ENCODE data around the gene CASQ1. TPM values are rescaled to one million over a fixed set of nuclear protein-coding genes. Genes with fewer than 3 reads are reported as not detected.

Gene CASQ1
- total RNA-seq (2014; rRNA removed; shearing (Covaris generic)), result not detected in 2 replicates

DNA sequence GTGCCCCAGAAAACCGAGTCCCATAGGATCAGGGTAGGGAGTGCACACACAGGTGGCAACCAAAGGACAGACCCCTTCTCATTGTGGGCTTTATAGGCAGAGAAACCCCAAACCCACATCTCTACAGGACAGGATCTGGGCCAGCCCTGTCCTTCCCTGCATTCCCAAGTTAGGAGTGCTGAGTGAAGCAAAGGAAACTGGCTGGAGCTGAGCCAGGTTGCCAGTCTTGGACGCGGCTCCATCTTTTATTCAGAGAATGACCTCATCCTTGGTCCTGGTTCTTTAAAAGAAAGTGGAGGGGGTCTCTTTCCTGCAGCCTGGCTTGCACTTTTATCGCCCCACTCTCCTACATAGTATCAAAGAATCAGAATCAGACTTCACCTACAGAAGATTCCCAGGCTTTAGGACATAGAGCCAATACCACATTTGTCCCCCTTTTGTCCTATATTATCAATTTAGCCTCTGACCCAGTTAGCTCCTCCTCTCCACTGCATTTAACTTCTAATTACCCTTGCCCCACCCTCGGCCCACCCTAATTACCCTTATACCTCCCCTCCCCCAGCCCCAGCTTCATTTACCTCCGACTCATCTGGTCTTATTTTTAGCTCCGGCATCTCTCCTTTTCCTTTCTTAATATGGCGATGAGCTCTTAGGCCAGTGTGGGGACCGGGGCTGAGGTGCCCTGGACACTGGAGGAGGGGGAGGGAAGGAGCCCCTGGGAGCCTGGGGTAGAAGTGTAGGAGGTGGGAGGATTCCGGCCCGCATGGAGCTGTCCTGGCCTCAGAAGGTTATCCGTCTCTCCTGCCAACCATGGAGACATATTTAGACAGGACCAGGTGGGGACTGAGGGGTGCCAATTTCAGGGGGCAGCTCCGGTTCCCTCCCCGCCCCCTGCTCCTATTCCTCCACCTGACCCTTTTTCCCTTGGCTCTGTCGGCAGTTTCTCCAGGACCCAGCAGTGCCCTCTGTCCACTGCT lies at the start of gene CASQ1:
Gene CASQ1 (plus strand): TSS at position 927 of the 977 bp plus-strand sequence. CDS start 177 bp downstream, outside the sequence.
- DNase-seq (ENCODE audit: low read depth), result no peak

DNA sequence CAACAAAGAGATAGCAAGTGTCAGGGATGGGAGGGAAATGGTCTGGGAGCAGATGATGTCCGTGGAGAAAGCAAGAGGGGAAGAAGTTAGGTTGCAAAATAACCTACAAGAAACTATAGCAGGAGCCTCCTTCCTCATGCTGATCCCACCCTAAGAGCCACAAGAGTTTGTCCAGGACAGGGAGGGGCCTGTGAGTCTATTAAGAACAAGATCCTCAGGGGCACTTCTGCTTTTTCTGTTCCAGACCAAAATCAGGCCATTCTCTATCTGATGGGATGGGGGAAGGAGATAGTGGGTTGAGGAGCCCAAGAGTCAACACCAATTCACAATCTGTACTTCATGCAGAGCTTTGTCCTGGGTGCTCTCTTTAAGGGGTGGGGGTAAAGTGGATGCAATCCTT lies 46.7 kb upstream of the CASQ1 start:
- no peak for DNase-seq (ENCODE audit: low read depth)

DNA sequence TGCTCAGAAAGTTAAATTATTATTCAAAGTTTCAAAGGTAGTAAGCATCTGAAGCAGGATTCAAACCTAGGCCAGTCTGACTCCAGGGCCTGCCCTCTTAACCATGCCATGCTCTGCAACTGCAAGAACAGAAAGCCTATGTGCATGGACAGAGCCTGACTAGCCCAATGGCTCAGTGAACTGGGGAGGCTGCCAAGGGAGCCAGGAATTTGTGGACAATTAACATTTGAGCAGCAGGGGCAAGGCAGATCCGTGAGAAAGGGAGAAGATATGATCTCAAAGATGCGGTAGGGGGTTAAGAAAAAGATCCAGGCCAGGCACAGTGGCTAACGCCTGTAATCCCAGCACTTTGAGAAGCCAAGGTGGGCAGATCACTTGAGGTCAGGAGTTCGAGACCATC lies 45.5 kb upstream of the CASQ1 start:
- no peak for DNase-seq (ENCODE audit: low read depth)

DNA sequence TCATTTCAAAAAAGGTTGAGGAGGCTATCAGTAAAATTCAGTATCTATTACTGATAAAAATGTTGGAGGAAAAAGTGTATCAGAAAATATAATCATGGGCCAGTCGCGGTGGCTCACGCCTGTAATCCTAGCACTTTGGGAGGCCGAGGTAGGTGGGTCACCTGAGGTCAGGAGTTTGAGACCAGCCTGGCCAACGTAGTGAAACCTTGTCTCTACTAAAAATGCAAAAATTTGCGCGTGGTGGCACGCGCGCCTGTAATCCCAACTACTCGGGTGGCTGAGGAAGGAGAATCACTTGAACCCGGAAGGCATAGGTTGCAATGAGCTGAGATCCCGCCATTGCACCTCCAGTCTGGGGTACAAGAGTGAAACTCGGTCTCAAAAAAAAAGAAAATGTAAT lies 44.3 kb upstream of the CASQ1 start:
- DNase-seq (ENCODE audit: low read depth), result no peak

DNA sequence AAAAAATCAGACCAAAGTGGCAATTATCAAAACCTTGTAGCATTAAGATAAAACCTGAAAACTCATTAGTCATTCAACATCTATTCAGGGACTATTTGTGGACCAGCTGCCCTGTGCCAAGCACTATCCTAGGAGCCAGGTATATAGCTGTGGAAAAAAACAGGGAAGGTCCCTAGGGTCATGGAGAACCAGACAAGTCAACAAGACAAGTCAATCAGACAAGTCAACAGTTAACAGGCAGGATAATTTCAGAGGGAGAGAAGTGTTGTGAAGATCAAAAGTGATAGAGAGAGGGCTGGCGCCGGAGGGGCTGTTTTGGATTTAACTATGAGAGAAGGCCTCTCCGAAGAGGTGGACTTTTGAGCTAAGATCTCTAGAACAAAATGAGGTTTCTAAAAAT lies 42.3 kb upstream of the CASQ1 start:
- no peak for DNase-seq (ENCODE audit: low read depth)

DNA sequence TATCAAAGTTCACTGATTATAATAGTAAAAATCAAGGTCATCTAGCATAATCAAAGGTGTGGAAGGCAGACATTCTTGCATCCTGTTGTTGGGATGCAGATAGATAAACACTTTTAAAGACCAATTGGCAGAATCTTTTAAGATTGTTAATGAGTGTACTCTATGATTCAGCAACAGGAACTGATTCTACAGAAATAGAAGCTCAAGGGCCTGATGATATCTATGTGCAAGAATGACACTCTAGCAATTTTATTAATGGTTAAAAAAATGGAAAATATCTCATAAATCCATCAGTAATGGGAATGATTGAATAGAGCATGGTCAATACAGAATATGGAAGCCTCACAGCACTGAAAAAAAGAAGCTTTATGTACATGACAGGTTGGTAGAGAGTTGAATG lies 41.1 kb upstream of the CASQ1 start:
- DNase-seq (ENCODE audit: low read depth), result no peak

DNA sequence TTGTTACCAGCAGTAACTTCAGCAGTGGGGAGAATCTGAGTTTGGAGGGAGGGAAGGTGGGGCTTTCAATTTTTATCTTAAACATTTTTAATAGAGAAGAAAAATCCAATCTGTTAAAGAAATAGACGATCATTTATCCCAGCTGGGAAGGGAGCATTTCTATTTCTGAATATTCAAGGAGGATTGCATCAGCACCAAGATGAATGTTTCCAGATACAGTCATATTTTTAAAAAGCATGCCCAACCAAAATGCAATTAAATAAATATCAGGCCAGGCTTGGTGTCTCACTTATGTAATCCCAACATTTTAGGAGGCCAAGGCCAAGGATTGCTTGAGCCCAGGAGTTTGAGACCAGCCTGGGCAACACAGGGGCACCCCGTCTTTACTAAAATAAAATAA lies 40.7 kb upstream of the CASQ1 start:
- DNase-seq (ENCODE audit: low read depth), result no peak

DNA sequence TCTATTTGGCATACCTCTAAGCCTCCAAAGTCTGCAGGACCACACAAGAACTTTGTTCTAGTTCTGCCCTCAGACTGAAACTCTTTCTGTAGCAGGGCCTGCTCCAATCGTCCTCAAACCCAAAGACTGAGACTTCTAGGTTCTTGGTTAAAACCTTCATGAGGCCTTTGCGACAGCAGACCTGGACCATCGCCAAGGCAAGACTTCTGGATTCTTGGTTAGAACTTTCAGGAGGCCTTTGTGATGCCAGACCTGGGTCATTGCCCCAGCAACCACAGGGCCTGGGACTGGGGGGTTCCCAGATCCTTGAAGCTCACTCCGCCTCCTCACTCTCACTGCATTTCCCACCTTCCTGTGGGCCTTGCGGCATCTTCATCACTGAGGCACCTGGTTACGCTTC lies 39.1 kb upstream of the CASQ1 start, which contains the start of gene ATP1A4:
Gene ATP1A4 (plus strand): TSS at position 301 of the 400 bp plus-strand sequence. CDS start 438 bp downstream, outside the sequence.
- no peak for DNase-seq (ENCODE audit: low read depth)

DNA sequence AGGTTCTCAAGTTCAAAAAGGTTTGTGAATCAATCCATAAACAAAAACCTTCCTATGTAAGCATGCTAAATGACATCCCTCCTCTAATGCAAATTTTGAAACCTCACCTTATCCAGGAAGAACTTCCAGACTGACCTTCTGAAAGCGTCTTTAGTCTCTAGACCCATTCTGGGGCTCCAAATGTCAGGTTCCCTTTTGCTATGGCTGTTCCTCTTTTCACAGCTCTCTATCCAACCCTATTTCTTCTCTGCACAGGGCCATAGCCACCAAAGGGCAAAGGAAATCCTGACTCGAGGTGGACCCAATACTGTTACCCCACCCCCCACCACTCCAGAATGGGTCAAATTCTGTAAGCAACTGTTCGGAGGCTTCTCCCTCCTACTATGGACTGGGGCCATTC lies 35.6 kb upstream of the CASQ1 start:
- DNase-seq (ENCODE audit: low read depth), result no peak

DNA sequence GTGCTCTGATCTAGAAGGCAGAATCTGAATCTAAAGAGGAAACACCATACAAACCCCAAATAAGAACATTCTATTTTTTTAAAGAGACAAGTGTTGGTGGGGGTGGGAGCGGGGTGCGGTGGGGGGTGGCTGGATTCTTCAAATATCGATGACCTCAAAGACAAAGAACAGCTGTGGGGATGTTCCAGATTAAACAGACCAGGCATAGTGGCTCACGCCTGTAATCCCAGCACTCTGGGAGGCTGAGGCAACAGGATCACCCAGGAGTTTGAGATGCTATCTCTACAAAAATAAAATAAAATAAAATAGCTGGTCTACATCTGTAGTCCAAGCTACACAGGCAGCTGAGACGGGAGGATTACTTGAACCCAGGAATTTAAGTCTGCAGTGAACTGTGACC lies 34.0 kb upstream of the CASQ1 start:
- no peak for DNase-seq (ENCODE audit: low read depth)

DNA sequence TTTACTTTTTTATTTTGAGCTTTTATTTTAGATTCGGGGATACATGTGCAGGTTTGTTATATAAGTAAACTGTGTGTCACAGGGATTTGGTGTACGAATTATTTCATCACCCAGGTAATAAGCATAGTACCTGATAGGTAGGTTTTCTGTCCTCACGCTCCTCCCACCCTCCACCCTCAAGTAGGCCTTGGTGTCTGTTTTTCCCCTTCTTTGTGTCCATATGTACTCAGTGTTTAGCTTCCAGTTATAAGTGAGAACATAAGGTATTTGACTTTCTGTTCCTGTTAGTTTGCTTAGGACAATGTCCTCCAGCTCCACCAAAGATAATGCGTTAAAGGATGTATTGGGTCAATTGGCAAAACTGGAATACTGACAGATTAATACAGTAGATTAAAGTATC lies 33.2 kb upstream of the CASQ1 start:
- DNase-seq (ENCODE audit: low read depth), result no peak

DNA sequence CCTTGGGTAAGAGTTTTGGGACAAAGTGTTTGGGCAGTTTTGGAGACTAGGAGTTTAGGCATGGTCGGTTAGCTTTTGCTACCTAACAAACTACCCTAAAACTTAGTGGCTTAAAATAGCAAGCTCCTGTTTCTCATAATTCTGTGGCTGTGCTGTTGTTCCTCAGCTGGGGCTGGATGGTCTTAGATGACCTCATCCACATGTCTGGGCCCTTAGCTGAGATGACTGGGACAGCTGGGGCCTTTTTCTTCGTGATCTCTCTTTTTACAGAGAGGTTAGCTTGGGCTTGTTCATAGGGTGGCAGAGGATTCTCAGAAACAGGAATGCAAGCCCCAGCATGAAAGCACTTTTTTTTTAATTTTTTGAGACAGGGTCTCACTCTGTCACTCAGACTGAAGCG lies 32.3 kb upstream of the CASQ1 start:
- DNase-seq (ENCODE audit: low read depth), result no peak

DNA sequence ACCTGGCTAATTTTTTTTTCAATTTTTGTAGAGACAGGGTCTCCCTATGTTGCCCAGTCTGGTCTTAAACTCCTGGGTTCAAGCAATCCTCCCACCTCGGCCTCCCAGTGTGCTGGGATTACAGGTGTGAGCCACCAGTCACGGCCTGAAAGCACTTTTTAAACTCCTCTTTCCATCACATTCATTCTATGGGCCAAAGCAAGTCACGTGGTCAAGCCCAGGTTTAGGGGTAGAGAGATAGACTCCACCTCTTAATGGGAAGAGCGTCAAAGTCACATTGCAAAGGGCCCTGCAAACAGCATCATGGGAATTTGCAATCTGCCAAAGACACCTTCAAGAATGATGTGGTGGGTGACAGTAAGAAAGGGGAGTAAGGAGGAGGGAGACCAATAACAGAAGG lies 31.8 kb upstream of the CASQ1 start:
- no peak for DNase-seq (ENCODE audit: low read depth)

DNA sequence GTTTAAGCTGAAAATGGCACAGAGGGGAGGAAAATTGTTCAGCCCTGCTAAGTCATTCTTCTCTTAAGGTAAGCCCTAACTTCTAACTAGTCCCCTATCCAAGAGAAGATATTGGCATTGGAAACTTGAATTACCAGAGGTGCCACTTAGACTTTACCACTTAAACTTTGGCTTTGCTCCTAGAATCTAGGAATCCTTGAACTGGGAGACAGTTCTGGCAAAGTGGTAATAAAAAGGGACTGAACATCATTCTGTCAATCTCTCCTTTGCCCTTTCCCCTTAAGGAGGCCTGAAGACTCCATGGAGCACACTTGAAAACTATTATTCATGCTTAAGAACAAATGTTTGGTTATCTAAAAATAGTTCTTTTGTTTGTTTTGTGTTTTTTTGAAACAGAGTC lies 30.5 kb upstream of the CASQ1 start:
- DNase-seq (ENCODE audit: low read depth), result no peak

DNA sequence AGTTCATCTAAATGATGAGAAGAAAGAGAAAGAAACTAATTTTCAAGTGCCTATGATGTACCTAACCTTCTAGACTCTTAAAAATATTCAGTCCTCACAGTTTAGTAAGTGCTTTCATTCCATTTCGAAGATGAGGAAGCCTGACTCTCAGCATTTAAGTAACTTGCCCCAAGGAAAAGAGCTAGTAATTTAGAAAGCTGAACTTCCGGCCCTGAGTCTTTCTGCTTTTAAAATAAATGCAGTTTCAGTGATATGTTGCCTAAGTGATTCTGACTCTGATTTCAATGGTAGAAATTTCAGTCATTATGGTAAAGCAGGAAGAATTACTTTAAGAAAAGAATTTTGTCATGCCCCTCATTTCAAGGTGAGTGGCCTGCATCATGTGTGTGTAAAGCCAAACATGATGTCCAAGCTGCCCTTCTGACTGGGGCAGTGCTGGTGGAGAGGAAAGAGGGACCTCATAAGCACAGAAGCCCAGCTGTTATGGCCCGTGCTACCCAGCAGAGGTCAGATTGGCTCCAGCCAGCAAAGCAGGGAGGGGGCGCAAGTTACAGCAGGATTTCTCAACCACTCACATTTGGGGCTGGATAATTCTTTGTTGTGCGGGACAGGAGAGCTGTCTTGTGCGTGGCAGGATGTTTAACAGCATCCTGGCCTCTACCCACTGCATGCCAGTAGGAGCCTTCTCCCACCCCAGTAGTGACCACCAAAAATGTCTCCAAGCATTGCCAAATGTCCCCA lies 28.2 kb upstream of the CASQ1 start:
- peak; percentile 13 for DNase-seq (ENCODE audit: low read depth)

DNA sequence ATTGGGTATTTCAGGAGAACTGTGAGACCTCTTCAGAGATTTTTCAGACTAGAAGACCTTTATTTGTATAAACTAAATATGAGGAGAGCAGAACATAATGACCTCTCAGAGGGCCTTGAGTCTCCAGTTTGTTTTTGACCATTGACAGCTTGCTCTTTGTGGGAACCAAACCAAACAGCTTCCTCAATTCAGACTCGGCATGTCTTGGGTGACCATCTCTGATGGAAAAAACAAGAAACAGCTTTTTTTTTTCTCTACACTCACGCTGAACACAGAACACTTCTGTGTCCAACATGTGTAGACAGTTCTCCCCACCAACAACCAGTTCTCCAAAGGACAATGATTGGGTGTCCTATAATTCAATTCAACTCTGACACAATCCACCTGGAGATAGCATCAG lies 27.4 kb upstream of the CASQ1 start:
- DNase-seq (ENCODE audit: low read depth), result no peak

DNA sequence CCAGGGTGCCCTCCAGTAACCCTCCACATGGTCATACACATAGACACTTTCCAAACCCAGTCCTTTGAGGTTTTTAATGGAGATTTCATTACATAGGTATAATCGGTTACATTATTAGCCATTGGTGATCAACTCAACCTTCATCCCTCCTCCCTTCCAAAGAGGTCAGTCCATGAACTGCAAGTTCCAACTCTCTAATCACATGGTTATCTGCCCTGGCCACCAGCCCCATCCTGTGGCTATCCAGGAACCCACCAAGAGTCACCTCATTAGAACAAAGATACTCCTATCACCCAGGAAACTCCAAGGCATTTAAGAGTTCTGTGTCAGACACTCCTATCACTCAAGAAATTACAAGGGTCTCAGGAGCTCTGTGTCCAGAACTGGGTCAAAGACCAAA lies 26.8 kb upstream of the CASQ1 start:
- no peak for DNase-seq (ENCODE audit: low read depth)

DNA sequence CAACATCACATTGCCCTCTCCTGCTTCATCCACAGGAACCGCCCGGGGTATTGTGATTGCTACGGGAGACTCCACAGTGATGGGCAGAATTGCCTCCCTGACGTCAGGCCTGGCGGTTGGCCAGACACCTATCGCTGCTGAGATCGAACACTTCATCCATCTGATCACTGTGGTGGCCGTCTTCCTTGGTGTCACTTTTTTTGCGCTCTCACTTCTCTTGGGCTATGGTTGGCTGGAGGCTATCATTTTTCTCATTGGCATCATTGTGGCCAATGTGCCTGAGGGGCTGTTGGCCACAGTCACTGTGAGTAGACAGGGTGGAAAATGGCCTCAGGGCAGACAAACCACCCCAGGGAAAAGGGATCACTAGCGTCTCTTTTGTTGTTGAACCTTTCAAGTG lies 26.3 kb upstream of the CASQ1 start:
- no peak for DNase-seq (ENCODE audit: low read depth)

DNA sequence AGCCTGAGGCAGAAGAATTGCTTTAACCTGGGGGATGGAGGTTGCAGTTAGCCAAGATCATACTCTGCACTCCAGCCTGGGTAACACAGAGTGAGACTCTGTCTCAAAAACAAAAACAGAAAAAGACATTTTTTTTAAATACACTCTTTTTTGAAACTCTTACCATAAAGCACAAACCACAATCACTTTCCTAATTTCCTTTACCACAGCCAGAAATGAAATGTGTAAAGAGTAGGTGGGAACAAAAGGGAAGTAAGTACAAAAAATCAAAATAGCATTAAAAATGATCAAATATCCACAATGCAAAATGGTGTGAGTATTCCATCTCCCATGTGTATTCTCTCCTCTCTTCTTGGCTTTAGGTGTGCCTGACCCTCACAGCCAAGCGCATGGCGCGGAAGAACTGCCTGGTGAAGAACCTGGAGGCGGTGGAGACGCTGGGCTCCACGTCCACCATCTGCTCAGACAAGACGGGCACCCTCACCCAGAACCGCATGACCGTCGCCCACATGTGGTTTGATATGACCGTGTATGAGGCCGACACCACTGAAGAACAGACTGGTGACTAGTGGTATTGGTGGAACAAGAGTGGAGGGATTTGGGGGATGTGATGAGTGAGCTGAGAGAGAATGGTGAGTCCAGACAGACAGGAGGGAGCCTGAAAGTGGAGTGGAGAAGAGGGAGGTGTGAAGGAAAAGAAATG lies 24.1 kb upstream of the CASQ1 start:
- no peak for DNase-seq (ENCODE audit: low read depth)

DNA sequence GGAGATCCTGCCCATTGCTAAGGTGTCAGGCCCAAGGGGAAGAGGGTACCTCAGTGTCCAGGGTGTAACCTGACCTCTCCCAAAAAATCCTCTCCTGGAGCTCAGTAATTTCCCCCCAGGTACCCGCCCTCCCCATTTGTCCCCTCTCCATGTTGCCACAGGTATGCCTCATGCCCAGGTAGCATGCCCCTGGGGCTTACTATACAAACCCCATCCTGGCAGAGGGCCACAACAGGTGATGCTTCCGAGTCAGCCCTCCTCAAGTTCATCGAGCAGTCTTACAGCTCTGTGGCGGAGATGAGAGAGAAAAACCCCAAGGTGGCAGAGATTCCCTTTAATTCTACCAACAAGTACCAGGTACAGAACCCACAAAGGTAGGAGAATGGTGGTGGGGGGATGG lies 23.3 kb upstream of the CASQ1 start:
- no peak for DNase-seq (ENCODE audit: low read depth)

DNA sequence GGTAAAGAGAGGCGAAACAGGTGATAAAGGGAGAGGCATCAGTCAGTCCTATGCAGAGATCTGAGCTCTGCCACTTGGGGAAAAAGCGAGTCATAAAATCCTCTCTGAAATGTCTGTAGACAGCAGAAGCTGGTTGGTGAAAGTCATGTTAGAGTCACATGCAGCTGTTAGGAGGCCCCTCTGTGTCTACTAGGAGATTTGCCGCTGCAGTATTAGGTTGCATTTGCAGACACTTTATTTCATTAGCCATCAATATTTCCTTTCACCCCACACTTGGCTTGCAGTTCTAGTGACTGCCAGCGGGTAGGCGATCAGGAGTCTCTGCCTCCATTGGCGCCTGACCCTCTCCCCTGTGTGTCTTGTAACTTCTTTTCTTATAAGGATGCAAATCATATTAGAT lies 22.8 kb upstream of the CASQ1 start:
- DNase-seq (ENCODE audit: low read depth), result no peak

DNA sequence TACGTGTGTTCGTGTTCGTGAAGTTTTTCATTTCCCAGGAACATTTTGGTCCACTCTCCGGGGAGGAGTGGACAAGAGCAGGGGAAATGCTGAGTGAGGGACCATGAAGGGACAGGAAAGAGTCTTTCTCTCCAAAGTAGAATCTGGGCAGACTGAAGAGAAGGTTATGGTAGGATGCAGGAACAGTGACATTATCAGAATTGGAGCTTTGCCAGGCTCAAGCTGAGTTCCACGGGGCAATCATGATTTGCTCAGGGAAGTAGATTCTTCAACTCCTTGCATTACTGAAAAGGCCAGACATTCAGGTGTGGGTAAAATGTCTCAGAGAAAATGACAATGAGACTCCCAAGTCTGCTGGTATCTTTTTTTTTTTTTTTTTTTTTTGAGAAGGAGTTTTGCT lies 22.4 kb upstream of the CASQ1 start:
- DNase-seq (ENCODE audit: low read depth), result no peak
